Endothelial cell of umbilical vein (primary cell): ENCODE measurements around the gene TMEM175. TPM values are rescaled to one million over a fixed set of nuclear protein-coding genes. Genes with fewer than 3 reads are reported as not detected.

ENCODE experiments used
- BruUV-seq: library from RNA; stranded (reverse); fragments of 400-500 nt; replicated peaks from 2 replicates; lab custom pipeline; 2021; lab: Mats Ljungman, UMichigan
- CTCF ChIA-PET: fragments of 300-600, 350-600 bp; sonication (Branson Sonifier 250); formaldehyde crosslinking; loops from one replicate; lab custom pipeline; 2021; ENCODE audit warnings: antibody characterized with exemption, inconsistent platforms; lab: Charles Lee
- POLR2A ChIA-PET: fragments of 300-600, 350-600 bp; sonication (Branson Sonifier 250); formaldehyde crosslinking; loops from one replicate; lab custom pipeline; 2021; ENCODE audit warnings: antibody characterized with exemption, inconsistent platforms; lab: Charles Lee
- DNase-seq: peaks from one replicate; pipeline ENCODE4 v3.0.0-alpha.2; 2011; ENCODE audit warnings: low read depth, low spot score
- FAIRE-seq: peaks from 2 replicates; lab custom pipeline; 2011; peaks lifted over from hg19 to GRCh38; lab: Jason Lieb, UNC
- H2AFZ ChIP-seq: 2 replicates; pipeline ENCODE4 v1.6.0; 2012; ENCODE audit warnings: low read depth, low read length, control low read depth, inconsistent platforms
- H3K27ac ChIP-seq: 2 replicates; pipeline ENCODE4 v1.5.1; 2011; ENCODE audit warnings: low read depth, mild to moderate bottlenecking, control low read depth, low read length, moderate library complexity; ENCODE audit not compliant: insufficient read depth
- H3K27me3 ChIP-seq, 2 experiments: 2 replicates each; pipeline versions ENCODE4 v1.6.0 to v1.6.1; 2011; ENCODE audit warnings: low read length in 2 of 2, mixed read lengths in 1 of 2; ENCODE audit not compliant: control insufficient read depth in 2 of 2, insufficient read depth in 2 of 2
- H3K36me3 ChIP-seq, 2 experiments: 2 replicates in 1 of 2; 3 replicates in 1 of 2; pipeline ENCODE4 v1.5.1; 2011; ENCODE audit warnings: low read length in 2 of 2, mild to moderate bottlenecking in 1 of 2, moderate library complexity in 1 of 2; ENCODE audit not compliant: control insufficient read depth in 2 of 2, insufficient read depth in 2 of 2; ENCODE audit errors: extremely low read depth in 1 of 2
- H3K4me1 ChIP-seq: 3 replicates; pipeline ENCODE4 v1.5.1; 2011; ENCODE audit warnings: mild to moderate bottlenecking, low read length; ENCODE audit not compliant: control insufficient read depth, insufficient read depth; ENCODE audit errors: extremely low read depth
- H3K4me2 ChIP-seq: 2 replicates; pipeline ENCODE4 v1.6.1; 2011; ENCODE audit warnings: low read length, control low read depth, mixed read lengths; ENCODE audit not compliant: insufficient read depth
- H3K4me3 ChIP-seq, 3 experiments: fragments of 200-600 bp in 1 of 3; sonication (generic), shearing (Covaris generic) in 1 of 3; replicated peaks in 1 of 3; 2 replicates each; pipeline ENCODE4 v1.5.1; 2011 to 2016; ENCODE audit warnings: control low read depth in 3 of 3, low read length in 3 of 3, mild to moderate bottlenecking in 2 of 3, inconsistent platforms in 1 of 3, low read depth in 1 of 3, moderate library complexity in 1 of 3; ENCODE audit not compliant: insufficient read depth in 1 of 3
- H3K79me2 ChIP-seq: 2 replicates; pipeline ENCODE4 v1.6.0; 2012; ENCODE audit warnings: low read length, inconsistent platforms; ENCODE audit not compliant: control insufficient read depth, insufficient read depth
- H3K9ac ChIP-seq: replicated peaks from 2 replicates; pipeline ENCODE3; 2011; ENCODE audit warnings: low read length, control low read depth; ENCODE audit not compliant: insufficient read depth; ENCODE audit errors: extremely low read depth
- H3K9me1 ChIP-seq: replicated peaks from 3 replicates; pipeline ENCODE4 v1.6.0; 2011; ENCODE audit warnings: mild to moderate bottlenecking, low read length; ENCODE audit not compliant: control insufficient read depth, insufficient read depth; ENCODE audit errors: extremely low read depth
- H3K9me3 ChIP-seq: replicated peaks from 2 replicates; pipeline ENCODE4 v1.5.1; 2012; ENCODE audit warnings: low read length, inconsistent platforms; ENCODE audit not compliant: control insufficient read depth, insufficient read depth
- H4K20me1 ChIP-seq: replicated peaks from 2 replicates; pipeline ENCODE3; 2011; ENCODE audit warnings: mild to moderate bottlenecking, low read length; ENCODE audit not compliant: control insufficient read depth, insufficient read depth; ENCODE audit errors: extremely low read depth
- EZH2 ChIP-seq: IDR thresholded peaks from 2 replicates; pipeline ENCODE4 v1.6.1; 2012; ENCODE audit warnings: borderline replicate concordance, low read depth, mild to moderate bottlenecking, moderate library complexity, low read length, inconsistent platforms; ENCODE audit not compliant: severe bottlenecking
- FOS ChIP-seq: IDR thresholded peaks from 2 replicates; pipeline ENCODE4 v1.6.1; 2011; ENCODE audit warnings: mild to moderate bottlenecking, low read length, moderate library complexity, borderline replicate concordance; ENCODE audit not compliant: insufficient read depth
- GATA2 ChIP-seq: IDR thresholded peaks from 2 replicates; pipeline ENCODE4 v1.7.0; 2011; ENCODE audit warnings: low read depth, mild to moderate bottlenecking, moderate library complexity, mixed read lengths, low read length; ENCODE audit not compliant: insufficient read length, insufficient read depth
- JUN ChIP-seq: IDR thresholded peaks from 2 replicates; pipeline ENCODE4 v1.6.1; 2011; ENCODE audit warnings: borderline replicate concordance, low read depth; ENCODE audit not compliant: insufficient read length, insufficient read depth
- MAX ChIP-seq: IDR thresholded peaks from 2 replicates; pipeline ENCODE4 v1.6.1; 2011; ENCODE audit not compliant: insufficient read depth, insufficient read length
- MYC ChIP-seq: IDR thresholded peaks from one replicate; pipeline ENCODE4 v1.6.1; 2011; ENCODE audit warnings: mild to moderate bottlenecking, low read depth, low read length
- POLR2A ChIP-seq: IDR thresholded peaks from 2 replicates; pipeline ENCODE4 v1.6.1; 2012; ENCODE audit warnings: low read depth, mild to moderate bottlenecking, control low read depth, low read length
- POLR2AphosphoS5 ChIP-seq: IDR thresholded peaks from 2 replicates; pipeline ENCODE4 v1.6.1; 2012; ENCODE audit warnings: low read depth, mild to moderate bottlenecking, control low read depth, low read length, moderate library complexity; ENCODE audit not compliant: insufficient read depth
- dilution Hi-C: fragments of 300-500 bp; cut with MboI; formaldehyde crosslinking; loops from one replicate; pipeline ENCODE4 v1.15.0; 2019; ENCODE audit warnings: low sequenced_read_pairs; ENCODE audit not compliant: extremely low pct_ligation_motif_present
- intact Hi-C: fragments of 100-400 bp; cut with micrococcal nuclease; formaldehyde crosslinking; loops from one replicate; pipeline ENCODE4 v1.10.0; 2022
- polyA plus RNA-seq, 4 experiments: library from polyadenylated mRNA; depleted of rRNA in 3 of 4; stranded (reverse) in 3 of 4; unstranded in 1 of 4; fragments of >200 nt; gene quantifications; 2 replicates each; pipeline versions ENCODE4 v1.2.1 to v1.2.3, GENCODE V29; 2011 to 2012; ENCODE audit warnings: missing spikeins in 1 of 4
- total RNA-seq: library from RNA; stranded (reverse); gene quantifications from 2 replicates; pipeline ENCODE4 v1.2.3, GENCODE V29; 2021

Gene TMEM175
- total and polyA plus RNA-seq, 2 donors (not counting 3 experiments of a cell fraction or from before 2014, with no cell fraction given) = 21.9 to 80.1 TPM

GRCh38 chr4:966266-967112, 34.2 kb downstream of the TMEM175 start:
- no peaks in the 10 kb centered on the region for H3K79me2 ChIP-seq
- H3K36me3 ChIP-seq = peaks cover 0 to 24% of the 10 kb centered on the region in 2 experiments
- no peaks in the 10 kb centered on the region for H3K9me3 ChIP-seq
- H4K20me1 ChIP-seq = no peaks in the 10 kb centered on the region
- dilution Hi-C loops = no loop called here
- no peaks in the 10 kb centered on the region for H3K9me1 ChIP-seq
- DNase-seq = no peak
- CTCF ChIA-PET = no interaction called here
- no peak for TF ChIP-seq MAX
- no peak for TF ChIP-seq FOS
- TF ChIP-seq JUN = no peak
- TF ChIP-seq POLR2AphosphoS5 = no peak
- no peak for TF ChIP-seq POLR2A
- TF ChIP-seq GATA2 = no peak
- TF ChIP-seq MYC = no peak
- no peak for TF ChIP-seq EZH2
- no peak overlapping the region for H3K27ac ChIP-seq
- H3K4me3 ChIP-seq = no peak overlapping the region
- intact Hi-C loops = no loop called here
- no TSS peak for BruUV-seq
- H3K27me3 ChIP-seq = no peaks in the 10 kb centered on the region
- H3K4me2 ChIP-seq = no peak overlapping the region
- FAIRE-seq = no peak
- POLR2A ChIA-PET = no interaction called here
- H3K9ac ChIP-seq = no peak overlapping the region
- no peaks in the 10 kb centered on the region for H3K4me1 ChIP-seq
- no peak overlapping the region for H2AFZ ChIP-seq
